CD4-positive, alpha-beta T cell treated with Interleukin-15 for 1 hour (primary cell): ENCODE results near the gene TOR4A.

ENCODE experiments used
- DNase-seq: peaks from one replicate; pipeline ENCODE4 v3.0.0-alpha.2; 2020

TOR4A gene

DNA sequence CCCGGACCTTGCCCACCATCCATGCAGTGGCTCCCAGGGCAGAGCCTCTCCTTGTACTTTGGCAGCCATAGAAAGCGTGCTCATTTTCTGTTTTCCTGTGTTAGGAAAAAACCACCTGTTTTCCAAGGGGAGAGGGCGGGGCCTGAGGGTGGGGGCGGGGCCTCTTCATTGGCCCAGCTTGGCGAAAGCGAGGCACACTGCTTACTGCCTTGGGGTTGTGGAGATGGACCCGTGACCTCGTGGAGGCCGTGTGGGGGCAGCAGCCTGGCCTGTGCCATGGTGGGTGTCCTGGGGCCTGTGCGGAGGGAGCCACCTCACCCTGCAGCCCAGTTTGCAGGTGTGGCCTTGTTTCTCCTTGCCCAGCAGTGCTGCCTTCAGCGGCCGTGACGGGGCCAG is 4.4 kb upstream of the TOR4A start:
- no peak for DNase-seq

- no peak for DNase-seq
Observed at GRCh38 chr9:137273611-137274320, 3.8 kb upstream of the TOR4A start.

GRCh38 chr9:137275203-137275587 is 2.3 kb upstream of the TOR4A start:
- no peak for DNase-seq

DNA sequence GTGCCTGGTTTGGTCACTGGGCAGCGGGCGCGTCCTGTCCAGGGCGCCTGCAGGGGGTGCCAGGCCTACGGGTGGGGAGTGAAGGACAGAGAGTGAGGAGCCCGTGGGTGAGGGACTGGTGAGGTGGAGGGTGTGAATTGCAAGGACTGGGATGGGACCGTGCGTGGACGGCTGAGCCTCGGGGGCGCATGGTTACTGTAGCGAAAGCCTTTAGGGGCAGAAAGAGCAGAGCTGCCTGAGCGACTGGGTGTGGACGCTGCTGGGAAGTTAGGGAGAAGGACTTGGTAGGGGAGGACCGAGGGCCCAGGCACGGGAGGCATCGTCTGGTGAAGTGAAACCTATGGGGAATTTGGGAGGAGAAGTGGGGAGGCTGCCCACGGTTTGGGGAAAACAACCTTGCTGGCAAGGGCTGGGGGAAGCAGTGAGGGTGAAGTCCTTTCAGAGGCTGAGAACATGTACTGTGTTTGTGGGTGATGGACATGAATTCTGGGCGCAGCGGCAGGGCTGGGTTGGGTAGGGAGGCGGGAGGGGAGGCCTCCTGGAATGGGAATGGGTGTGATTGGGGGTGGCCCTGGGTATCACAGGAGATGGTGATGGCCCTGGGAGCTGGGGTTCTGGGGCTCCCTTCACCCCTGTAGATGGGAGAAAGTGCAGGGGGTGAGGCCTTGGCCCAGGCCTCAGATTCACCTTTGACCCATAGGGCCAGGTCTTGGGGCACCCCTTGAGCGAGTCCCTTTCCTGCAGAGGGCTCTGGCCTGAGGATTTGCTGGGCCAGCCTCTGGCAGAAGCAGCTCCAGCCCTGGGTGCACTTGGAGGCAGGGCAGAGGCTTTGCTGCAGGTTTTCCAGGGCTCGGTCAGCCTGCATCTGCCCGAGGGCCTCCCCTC is 1.7 kb upstream of the TOR4A start:
- no peak for DNase-seq

DNA sequence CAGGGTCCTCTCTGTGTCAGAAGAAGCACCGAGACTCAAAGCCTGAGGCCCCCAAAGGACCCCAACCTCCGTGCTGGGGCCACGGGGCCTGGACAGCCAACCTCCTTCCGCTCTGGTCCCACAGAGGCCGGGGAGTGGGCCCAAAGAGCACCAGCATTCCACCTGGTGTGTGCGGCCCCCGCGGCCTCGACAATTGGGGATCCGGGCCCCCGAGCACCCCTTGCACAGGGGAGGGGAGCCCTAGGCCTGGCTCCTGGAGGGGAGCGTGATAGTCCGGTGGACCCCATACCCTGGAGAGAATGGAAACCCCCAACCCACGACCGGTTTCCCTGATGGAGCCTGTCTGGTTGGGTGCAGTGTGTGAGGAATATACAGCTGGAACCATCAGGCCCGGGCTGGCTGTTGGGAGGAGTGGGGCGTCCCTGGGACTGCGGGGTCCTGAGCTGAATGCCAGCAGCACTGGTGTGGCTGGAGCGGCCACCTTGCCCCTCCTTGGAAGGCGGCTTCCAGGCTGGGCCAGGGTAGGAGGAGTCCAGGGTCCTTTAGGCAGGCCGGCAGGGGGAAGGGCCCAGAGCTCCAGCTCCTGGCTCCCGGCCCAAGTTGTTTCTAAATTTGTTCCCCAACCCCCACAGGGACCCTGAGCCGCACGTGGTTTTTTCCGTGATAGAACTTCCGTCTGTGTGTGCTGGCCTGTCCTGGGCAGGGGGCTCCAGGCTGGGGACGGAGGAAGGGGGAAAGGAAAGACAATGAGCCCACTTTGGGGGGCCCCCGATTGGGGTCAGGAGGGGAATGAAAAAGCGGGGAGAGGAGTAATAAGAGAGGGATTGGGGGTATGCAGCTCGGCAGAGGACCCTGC is 825 bp upstream of the TOR4A start:
- DNase-seq, result no peak

GRCh38 chr9:137278061-137278701 is 655 bp downstream of the TOR4A start:
- DNase-seq, result peak; percentile 29

DNA sequence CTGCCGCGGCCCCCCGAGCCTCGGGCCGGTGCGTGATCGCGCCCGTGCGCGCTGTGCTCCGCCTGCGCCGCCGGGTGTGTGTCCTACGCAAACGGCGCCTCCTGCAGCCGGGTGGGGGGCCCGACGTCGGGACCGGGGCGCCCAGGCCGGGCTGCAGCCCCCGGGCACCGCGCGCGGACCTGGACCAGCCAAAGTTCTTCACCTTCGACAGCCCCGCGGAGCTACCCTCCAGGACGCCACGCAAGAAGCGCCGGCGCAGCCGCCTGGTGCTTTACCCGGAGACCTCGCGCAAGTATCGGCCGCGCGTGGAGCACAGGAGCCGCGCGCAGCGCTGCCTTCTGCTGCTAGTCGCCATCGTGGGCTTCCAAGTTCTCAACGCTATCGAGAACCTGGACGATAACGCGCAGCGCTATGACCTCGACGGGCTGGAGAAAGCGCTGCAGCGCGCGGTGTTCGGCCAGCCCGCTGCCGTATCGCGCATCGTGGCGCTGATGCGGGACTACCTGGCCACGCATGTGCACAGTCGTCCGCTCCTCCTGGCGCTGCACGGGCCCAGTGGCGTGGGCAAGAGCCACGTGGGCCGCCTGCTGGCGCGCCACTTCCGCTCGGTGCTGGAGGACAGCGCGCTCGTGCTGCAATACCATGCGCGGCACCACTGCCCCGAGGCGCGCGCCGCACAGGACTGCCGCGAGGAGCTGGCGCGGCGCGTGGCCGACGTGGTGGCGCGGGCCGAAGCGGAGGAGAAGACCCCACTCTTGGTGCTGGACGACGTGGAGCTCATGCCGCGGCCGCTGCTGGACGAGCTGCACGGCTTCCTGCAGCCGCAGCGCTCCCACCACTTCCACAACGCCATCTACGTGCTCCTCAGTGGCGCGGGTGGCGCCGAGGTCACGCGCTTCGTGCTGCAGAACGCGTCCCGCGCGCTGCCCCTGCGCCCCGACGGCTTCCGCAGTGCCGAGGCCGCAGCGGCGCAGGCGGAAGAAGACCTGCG is 1.5 kb downstream of the TOR4A start:
- DNase-seq, result no peak

DNA sequence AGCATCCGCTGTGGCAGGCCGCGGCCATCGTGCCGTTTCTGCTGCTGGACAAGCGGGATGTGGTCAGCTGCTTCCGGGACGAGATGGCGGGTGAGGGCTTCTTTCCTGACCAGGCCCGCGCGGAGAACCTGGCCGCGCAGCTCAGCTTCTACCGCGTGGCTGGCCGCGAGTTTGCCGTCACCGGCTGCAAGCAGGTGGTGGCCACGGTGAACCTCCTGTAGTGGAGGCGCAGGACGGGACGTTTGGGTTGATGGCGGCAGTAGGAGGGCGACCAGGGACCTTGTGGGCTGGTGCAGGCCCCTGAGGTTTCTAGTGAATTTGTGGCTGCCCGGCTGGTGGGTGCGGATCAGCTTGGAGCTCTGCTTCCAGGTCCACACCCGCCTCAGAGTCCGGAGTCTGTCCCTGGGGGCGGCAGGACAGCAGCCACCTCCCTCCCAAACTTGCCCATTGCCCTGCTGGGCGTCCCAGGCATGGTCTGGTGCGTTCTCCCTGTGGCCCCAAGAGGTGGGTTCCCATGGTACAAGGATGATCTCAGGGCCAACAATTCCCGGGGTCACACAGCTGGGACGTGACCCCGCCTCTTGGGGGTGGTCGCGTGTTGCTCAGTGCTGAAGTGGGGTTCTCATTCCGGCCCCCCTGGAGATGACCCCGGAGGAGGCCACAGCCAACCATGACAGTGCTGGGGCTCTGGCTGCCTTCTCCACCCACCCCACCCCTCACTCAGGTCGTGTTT is 2.4 kb downstream of the TOR4A start:
- no peak for DNase-seq

- peak; percentile 29 for DNase-seq
Observed at GRCh38 chr9:137280474-137281344, 3.2 kb downstream of the TOR4A start.

DNA sequence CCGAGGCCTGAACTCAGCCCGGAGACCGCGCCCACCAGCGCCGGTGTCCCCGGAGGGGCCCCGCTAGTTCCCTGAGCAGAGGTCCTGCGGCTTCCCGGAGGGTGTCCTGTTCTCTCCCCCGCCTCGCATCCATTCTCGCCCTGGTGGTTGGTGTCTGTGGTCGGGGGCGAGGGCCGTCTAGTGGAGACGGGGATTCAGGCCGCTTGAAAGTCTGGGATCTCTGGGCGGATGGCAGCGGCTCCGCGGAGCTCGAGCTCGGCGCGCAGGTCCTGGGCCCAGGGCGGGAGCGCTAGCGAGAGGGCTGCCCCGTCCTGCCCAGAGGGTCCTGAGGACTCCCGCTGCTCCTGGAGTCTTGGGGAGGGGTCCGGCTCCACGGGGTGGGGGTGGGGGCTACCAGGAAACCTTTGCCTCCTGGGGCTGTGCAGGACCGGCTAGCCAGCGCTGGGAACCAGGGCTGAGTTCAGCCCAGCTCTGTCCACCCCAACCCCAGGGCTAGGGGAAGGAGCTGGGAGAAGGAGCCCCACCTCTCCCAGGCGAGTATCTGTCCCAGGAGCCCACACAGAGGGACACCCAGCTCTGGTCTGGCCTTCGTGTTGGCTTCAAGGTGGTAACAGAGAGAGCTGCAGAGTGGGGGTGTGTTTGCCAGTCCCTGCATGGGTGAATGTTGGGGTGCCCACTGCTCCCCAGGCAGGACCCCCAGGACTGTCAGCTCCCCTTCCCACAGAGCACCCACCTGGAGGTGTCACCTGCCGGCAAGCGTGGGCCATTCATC is 4.0 kb downstream of the TOR4A start:
- no peak for DNase-seq

GRCh38 chr9:137286975-137287383 is 9.5 kb downstream of the TOR4A start:
- peak; percentile 36 for DNase-seq

DNA sequence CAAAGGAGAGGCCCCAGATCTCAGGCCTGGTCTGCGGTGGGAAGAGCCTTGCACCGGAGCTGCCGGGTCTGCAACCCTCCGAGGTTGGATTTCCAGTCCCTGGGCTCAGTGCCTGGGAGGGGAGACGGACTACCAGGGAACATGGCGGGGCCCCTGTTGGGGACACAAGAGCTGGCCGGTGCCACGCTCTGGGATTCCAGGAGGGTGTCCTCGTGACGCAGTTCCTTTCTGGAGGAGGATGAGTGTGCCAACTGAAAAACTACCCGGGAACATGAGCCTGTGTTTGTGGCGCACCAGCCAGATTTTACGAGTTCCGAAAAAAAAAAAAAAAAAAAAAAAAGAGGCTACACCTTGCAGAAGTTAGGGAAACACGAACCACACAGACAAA is 15.6 kb downstream of the TOR4A start:
- no peak for DNase-seq

- no peak for DNase-seq
Observed at GRCh38 chr9:137293482-137294090, 16.1 kb downstream of the TOR4A start.

DNA sequence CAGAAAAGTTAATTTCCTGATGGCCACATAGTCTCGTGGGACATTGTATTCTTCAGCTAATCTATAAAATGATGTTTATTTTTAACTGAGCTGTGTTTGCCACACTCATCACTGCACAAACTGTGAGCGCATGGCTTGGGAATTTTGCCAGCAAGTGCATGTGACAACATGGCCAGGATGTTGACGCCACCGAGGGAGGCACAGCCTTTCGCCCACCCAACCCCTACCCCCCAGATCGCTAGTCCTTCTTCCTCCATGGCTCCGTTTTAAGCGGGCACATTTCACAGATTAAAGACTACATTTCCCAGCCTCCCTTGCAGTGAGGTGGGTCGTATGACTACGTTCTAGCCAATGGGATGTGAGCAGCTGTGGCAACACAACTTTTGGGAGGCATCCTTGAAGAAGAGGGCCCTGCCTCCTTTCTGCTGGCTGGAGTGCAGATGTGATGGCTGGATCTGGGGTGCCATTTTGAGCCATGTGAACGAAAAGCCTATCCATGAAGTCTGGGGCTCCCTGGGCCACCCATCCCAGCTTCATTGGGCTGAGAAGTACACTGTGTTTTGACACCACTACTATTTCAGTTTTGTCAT is 16.7 kb downstream of the TOR4A start:
- peak; percentile 33 for DNase-seq

DNA sequence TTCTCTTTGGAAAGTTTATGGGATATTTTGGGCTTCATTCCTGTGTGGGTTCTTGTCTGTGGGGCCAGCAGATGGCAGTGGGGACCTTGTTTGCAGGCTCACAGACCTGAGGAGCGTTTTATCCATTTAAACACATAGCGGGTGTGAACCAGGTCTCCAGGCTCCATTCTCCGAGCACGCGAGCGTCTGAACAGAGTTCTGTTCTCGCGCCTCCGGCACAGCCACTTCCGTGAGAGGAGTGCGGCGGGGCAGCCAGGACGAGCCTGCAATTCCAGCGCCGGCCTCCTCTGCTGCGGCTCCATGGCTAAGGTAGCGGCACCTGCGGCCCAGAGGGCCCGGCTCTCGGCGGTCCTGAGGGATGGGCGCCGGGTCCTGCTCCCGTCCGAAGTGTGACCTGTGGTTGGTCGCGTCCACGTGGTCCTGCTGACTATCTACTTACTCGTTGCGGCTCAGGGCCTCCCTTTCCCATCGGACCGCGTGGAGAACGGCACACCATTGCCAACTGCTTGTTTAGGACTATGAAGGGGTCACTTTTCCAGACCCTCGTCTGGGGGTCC is 17.2 kb downstream of the TOR4A start:
- DNase-seq, result no peak

DNA sequence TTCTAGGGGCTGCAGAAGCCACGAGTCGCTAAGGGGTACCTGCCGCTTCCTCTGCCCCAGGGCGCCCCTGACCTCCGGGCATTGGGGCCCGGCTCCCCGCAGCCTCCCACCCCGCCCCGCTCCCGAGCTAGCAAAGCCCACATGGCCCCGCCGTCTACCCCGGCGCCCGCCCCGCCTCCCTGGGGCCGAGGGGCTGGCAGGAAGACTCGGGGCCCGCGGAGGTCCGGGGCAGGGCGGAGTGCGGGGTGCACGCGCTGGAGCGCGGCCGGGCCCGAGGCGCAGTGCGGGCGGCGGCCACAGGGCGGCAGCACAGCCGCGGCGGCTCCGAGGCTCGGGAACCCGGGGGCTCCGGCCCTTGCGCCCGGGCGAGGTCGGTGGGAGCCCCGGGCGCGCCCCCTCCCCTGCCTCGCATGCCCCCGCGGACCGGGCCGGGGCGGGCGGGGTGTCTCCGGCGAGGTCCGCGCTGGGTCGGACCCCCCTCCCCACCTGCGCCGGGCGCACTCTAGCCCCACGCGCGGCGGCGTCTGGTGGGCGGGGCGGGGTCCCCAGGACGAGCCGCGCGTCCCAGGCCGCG is 17.8 kb downstream of the TOR4A start:
- peak; percentile 42 for DNase-seq
